Testis (tissue), 2 donors: ENCODE data around the gene ARHGEF35.
A peak's percentile ranks its signal among the peaks of the same experiment; 100 is the strongest.
"Not testable (repeated sequence)": the region's sequence is repeated elsewhere in the genome, so short reads cannot be mapped to it uniquely, and the experiment has no call there.

Source experiments
- CTCF ChIP-seq, 3 experiments: fragments of 450-650 bp in 2 of 3; fragments of 200-600 bp in 1 of 3; sonication (generic) in 1 of 3; IDR thresholded peaks; one replicate each; pipeline ENCODE4 v1.5.1; 2016 to 2019; ENCODE audit warnings: antibody characterized with exemption in 3 of 3, mild to moderate bottlenecking in 2 of 3, moderate library complexity in 1 of 3
- POLR2A ChIP-seq: fragments of 450-650 bp; IDR thresholded peaks from one replicate; pipeline ENCODE4 v1.6.1; 2017; ENCODE audit warnings: antibody characterized with exemption, mild to moderate bottlenecking, moderate library complexity

- TF ChIP-seq CTCF (IDR thresholded peaks at IDR 0.05): peak in 2 of 3 experiments; percentile 33 to 43
- not testable (repeated sequence) for TF ChIP-seq POLR2A
Measured at GRCh38 chr7:144178380-144179164, 17.1 kb downstream of the ARHGEF35 start.
